NCI-H2227 (cell line): Measurements from ENCODE around the gene CDX4.
A peak's percentile ranks its signal among the peaks of the same experiment; 100 is the strongest.
"Not testable (repeated sequence)": the region's sequence is repeated elsewhere in the genome, so short reads cannot be mapped to it uniquely, and the experiment has no call there.

Experiments used
- DNase-seq: peaks from one replicate; lab custom pipeline; 2025; ENCODE audit not compliant: unreplicated experiment; lab: John Stamatoyannopoulos, UW

CDX4 gene

GRCh38 chrX:73446831-73447230, at the start of gene CDX4:
Gene CDX4 (plus strand): TSS chrX:73447053. CDS start chrX:73447254, 201 bp downstream.
- DNase-seq = no peak

GRCh38 chrX:73398185-73398914, 48.5 kb upstream of the CDX4 start:
- no peak for DNase-seq

- DNase-seq = no peak
These were observed 46.6 kb upstream of the CDX4 start for GRCh38 chrX:73400136-73400748.

- DNase-seq = no peak
These were observed 45.1 kb upstream of the CDX4 start for GRCh38 chrX:73401591-73402266.

DNA sequence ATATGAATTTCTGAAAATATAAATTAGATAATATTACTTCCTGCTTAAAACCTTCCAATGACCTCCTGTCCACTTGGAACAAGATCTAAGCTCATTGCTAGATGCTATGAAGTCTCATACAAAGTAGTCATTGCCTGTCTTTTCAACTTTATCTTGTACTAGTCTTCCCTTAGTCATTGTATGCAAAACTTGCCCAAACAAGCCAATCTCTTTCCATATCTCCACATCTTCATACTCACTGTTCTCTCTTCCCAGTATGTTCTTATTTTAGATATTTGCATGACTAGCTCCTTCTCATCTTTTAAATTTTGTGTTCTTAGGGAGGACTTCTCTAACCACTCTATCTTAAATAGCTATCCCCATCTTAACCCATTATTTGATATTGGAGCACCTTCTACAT, 33.9 kb upstream of the CDX4 start:
- no peak for DNase-seq

DNA sequence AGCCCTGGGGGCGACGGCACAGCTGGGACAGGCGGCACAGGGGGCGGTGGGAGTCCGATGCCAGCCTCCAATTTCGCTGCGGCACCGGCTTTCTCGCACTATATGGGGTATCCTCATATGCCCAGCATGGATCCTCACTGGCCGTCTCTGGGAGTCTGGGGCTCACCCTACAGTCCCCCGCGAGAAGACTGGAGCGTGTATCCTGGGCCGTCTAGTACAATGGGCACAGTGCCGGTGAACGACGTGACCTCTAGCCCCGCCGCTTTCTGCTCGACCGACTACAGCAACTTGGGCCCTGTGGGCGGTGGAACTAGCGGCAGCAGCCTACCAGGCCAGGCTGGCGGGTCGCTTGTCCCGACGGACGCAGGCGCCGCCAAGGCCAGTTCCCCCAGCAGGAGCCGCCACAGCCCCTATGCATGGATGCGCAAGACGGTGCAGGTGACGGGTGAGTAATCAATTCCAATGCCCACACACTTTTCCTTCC, 500 bp downstream of the CDX4 start:
- DNase-seq = no peak

DNA sequence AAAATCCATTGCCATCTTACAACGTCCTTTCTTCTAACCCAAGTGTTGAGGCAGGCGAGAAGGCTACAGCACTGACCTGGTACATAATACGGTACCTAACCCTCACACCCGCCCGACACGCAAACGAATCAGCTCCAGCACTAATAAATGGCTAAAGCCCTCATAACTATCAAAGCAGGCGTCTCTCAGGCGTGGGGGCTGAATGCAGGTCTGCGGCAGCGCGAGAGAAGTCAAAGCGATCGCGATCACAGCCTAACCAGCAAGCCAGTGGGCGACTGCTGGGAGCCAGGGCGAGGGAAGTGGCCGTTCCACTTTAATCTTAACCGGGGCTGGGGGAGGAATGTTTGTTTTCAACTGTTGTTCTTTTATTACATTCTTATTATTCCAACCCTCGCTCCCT, 1.5 kb downstream of the CDX4 start:
- no peak for DNase-seq

GRCh38 chrX:73455171-73455570, 8.3 kb downstream of the CDX4 start:
- DNase-seq = no peak

DNA sequence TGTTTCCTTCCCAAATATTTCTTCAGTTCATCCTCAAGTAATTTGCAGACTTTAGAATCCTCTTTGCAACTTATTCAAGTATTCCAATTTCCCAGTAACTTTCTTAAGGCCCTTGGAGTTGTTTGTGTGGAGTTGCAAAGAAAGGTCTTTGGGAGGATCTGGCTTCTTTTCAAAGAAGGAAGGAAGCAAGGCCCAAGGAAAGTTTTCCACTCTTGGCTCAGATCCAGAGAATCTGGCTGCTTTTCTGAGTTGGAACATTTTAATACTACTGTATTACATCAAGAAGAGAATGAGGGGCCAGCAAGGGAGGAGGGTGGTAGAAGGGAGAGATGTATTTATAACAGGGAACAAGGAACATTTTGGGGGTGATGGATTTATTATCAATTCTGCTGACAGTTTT, 10.5 kb downstream of the CDX4 start:
- no peak for DNase-seq

- DNase-seq = no peak
These were observed 21.5 kb downstream of the CDX4 start for GRCh38 chrX:73468376-73468775.

DNA sequence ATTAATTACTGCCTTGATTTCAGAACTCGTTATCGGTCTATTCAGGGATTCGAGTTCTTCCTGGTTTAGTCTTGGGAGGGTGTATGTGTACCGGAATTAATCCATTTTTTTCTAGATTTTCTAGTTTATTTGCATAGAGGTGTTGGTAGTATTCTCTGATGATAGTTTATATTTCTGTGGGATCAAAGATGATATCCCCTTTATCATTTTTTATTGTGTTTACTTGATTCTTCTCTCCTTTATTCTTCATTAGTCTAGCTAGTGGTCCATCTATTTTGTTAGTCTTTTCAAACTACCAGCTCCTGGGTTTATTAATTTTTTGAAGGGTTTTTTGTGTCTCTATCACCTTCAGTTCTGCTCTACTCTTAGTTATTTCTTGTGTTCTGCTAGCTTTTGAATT, 32.1 kb downstream of the CDX4 start:
- DNase-seq = peak; percentile 53

DNA sequence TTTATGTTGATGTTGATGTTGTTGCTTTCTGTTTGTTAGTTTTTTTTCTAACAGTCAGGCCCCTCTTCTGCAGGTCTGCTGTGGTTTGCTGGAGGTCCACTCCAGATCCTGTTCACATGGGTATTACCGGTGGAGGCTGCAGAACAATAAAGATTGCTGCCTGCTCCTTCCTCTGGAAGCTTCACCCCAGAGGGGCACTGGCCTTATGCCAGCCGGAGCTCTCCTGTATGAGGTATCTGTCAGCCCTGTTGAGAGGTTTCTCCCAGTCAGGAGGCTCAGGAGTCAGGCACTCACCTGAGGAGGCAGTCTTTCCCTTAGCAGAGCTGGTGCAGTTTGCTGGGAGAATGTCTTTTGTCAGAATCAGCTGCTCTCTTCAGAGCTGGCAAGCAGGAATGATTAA, 34.7 kb downstream of the CDX4 start:
- no peak for DNase-seq

DNA sequence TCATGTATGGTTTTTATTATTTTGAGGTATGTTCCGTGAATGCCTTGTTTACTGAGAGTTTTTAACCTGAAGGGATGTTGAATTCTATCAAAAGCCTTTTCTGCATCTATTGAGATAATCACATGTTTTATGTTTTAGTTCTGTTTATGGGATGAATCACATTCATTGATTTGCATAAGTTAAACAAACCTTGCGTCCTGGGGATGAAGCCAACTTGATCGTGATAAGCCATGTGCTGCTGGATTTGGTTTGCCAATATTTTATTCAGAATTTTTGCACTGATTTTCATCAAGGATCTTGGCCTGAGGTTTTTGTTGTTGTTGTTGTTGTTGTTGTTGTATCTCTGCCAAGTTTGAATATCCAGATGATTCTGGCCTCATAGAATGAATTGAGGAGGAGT, 43.8 kb downstream of the CDX4 start:
- no peak for DNase-seq

GRCh38 chrX:73492178-73492577, 45.3 kb downstream of the CDX4 start:
- DNase-seq = not testable (repeated sequence)
